Activated effector memory CD4-positive, alpha-beta T cell treated with anti-CD3 and anti-CD28 coated beads, Interleukin-2, amount 50 U/mL, for 16 hours (primary cell): Measurements from ENCODE around the gene KCNMA1.

Source experiments
- DNase-seq: peaks from one replicate; pipeline ENCODE4 v3.0.0-alpha.2; 2020

Gene KCNMA1

GRCh38 chr10:77504196-77504872 is 133.3 kb downstream of the KCNMA1 start:
- no peak for DNase-seq

DNA sequence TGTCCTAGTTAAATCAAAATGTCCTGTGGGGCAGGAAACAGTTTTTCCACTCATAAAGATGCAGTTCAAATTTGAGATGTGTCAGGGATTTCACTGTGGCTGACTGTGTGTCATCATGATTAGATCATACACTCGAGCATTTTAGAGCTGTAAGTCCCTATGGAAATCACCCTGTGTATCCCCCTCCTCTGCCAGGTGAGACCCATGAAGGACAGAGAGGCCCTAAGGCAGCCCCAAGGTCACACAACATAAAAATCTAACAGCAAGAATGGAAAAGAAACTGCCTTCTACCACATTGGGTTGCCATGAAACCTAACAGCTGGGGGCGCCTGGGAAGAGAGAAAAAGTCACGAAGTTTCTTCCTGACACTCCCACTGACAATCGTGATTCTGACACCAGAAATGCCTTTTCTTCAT is 135.8 kb downstream of the KCNMA1 start:
- DNase-seq, result no peak

- no peak for DNase-seq
Measured at GRCh38 chr10:77501152-77501845, 136.3 kb downstream of the KCNMA1 start.

DNA sequence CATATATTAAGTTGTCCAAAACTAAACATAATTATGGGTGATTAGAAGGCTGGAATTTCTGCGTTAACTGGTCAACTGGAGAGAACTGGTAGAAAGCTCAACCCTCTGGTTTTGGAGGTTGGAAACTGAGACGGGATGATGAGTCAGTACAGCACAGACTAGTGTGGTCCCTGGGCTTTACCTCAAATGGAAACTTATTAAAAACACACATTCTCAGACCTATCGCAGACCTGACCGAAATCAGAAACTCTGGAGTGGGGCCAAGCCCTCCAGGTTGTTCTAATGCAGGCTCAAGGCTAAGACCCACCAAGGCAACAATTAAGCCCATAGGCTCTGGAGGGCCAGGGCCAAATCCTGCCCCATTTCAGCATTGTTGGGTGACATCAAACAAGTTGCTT is 136.9 kb downstream of the KCNMA1 start:
- no peak for DNase-seq

DNA sequence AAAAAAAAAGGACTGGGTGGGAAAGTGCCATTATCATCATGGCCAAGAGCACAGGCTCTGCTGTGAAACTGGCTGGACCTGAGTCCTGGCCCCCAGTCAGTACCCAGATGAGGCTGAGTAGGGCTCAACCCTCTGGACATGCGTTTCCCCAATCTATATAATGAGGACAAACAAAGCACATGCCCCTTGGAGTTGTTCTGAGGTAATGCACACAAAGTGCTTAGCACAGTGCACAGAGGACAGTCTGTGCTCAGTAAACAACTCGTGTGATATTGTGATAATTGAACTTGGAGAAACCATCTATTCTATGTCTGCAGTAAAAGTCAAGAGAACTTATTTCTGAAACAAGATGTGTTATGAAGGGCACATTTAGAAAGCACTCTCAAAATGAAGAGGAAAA is 138.8 kb downstream of the KCNMA1 start:
- no peak for DNase-seq

GRCh38 chr10:77498210-77498609 is 139.4 kb downstream of the KCNMA1 start:
- DNase-seq, result no peak

GRCh38 chr10:77497748-77498147 is 139.9 kb downstream of the KCNMA1 start:
- DNase-seq, result no peak

- no peak for DNase-seq
Measured at GRCh38 chr10:77496941-77497420, 140.6 kb downstream of the KCNMA1 start.

- DNase-seq, result no peak
Measured at GRCh38 chr10:77494756-77495541, 142.7 kb downstream of the KCNMA1 start.

DNA sequence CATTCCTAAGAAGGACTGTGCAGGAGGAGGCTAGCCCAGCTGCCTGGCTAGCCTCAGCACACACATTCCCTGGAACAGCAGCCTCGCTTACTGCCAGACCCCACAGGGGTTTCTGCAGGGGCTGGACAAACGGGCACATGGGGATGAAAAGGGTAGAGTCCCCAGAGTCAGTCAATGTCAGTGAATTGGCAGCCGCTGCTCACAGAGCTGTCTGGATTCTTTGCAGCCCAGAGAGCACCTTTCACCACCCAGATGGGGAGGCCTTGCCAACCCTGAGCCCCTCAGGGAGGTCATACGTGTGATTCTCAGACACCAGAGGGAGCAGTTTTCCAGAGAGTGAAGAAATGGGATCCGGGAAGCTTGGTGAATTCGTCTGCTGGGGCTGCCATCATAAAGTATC is 143.3 kb downstream of the KCNMA1 start:
- no peak for DNase-seq

DNA sequence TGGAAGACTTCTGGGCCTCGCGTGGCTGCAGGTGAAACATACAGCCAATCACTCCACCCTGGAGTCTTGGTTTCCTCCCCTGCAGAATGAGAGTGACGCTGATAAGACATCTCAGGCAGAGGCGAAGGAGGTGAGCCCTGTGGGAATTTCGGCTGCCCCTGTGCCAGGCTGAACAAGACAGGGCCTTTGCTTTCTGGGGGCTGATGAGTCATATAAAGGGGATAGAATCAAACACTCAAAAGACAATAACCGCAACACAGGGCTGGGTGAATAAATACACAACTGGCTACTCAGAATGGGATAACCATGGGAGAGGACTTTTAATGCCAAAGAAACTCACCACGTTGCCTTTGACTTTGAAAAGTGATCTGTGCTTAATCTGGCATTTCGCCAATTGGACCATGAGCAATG is 143.8 kb downstream of the KCNMA1 start:
- no peak for DNase-seq

DNA sequence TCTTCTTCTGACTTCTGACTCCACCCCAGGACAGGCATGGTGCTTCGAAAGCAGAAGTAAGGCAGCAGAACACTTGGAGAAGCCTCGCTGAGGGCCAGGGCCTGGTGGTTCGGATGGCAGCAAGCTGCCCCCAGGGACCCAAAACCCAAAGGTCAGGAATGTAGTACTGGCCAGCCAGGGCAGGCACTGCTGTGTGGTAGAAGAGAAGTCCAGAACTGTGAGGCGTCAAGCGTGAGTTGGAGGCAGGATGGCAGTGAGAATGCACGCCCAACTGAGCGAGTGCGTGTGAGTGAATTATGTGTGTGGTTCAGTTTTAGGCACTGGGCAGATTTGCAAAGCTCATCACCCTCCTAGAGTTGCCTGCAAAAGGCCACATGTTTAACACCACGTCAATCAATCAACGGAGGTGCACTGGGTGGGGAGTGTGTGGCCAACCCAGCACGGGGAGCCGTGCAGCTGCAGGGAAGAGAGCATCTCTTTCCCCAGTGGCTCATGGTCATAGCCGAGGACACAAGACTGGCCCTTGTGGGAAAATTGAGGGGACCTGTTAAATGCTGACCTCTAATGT is 144.3 kb downstream of the KCNMA1 start:
- DNase-seq, result no peak

DNA sequence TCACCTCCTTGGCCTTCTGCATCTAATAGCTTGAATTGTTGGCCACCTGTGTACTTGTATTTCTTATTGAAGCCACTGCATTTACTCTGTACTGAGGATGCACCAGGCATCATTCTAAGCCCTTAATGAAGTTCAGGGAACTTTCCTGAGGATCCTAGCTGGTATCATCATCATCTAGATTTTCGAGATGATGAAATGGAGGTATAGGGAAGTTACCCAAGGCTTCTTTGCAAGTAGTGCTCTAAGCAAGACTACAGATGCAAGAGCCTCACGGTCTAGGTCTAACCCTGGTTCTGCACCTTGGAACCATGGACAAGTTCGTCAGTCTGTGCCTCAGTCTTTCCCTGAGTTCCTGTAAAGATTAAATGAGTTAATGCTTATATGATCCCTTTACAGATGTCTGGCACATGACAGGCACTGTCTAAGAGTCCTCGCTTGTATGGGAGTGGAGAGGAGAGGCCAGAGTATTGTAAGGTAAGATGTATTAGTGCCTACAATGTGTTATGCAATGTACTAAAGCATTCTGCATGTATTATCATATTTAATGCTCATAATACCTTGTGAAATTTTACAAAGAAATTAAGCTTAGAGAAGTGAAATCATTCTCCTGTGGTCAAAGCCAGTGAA is 145.1 kb downstream of the KCNMA1 start:
- DNase-seq, result no peak

GRCh38 chr10:77490534-77491314 is 146.9 kb downstream of the KCNMA1 start:
- no peak for DNase-seq

GRCh38 chr10:77486517-77486916 is 151.1 kb downstream of the KCNMA1 start:
- DNase-seq, result no peak

- no peak for DNase-seq
Measured at GRCh38 chr10:77485847-77486246, 151.8 kb downstream of the KCNMA1 start.

- DNase-seq, result no peak
Measured at GRCh38 chr10:77482072-77482471, 155.5 kb downstream of the KCNMA1 start.

- DNase-seq, result no peak
Measured at GRCh38 chr10:77479586-77479985, 158.0 kb downstream of the KCNMA1 start.

DNA sequence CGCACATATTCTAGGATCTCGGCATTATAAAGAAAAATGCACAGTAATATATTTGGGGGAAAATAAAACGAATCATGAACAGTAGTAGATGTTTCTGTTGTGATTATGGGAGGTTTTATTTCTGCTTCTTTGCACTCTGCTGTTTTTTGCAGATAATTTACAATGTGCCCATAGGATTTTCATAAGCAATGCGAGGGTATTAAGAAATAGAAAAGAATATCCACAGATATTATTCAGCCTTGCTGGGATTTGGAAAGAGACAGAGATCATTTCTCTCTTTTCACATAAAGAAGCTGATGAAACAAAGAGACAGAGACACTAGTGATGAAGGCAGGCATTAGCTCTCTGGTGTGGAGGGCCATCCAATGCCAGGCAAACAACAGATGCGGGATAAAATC is 158.6 kb downstream of the KCNMA1 start:
- no peak for DNase-seq

GRCh38 chr10:77478247-77478961 is 159.2 kb downstream of the KCNMA1 start:
- DNase-seq, result no peak

DNA sequence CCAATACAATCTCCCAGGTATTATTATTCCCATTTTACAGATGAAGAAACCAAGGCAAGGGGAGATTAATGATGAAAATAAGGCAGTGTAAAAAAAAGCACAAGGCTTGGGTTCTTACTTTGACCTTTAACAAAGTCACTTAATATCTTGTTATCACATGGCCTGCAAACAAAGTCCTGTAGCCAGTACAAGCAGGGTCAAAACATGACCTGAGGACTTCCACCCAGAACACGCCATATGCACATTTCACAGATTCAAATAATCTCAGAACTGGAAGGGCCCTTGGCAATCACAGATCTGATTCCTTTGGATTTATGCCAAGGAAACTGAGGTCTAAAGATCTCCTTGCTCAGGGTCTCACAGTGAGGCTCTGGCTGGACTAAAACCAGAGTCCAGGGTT is 162.1 kb downstream of the KCNMA1 start:
- DNase-seq, result no peak
